HG03575 (cell line): ENCODE data around the gene OTUD1.
A peak's percentile ranks its signal among the peaks of the same experiment; 100 is the strongest.
"Not testable (repeated sequence)": the region's sequence is repeated elsewhere in the genome, so short reads cannot be mapped to it uniquely, and the experiment has no call there.

ENCODE experiments used
- ATAC-seq: cut with Tn5 transposase; IDR thresholded peaks from one replicate; pipeline ENCODE4 v1.9.1; 2021; ENCODE audit not compliant: unreplicated experiment, insufficient number of reproducible peaks, low FRiP score; ENCODE audit errors: extremely low read depth

OTUD1 gene, protein sequence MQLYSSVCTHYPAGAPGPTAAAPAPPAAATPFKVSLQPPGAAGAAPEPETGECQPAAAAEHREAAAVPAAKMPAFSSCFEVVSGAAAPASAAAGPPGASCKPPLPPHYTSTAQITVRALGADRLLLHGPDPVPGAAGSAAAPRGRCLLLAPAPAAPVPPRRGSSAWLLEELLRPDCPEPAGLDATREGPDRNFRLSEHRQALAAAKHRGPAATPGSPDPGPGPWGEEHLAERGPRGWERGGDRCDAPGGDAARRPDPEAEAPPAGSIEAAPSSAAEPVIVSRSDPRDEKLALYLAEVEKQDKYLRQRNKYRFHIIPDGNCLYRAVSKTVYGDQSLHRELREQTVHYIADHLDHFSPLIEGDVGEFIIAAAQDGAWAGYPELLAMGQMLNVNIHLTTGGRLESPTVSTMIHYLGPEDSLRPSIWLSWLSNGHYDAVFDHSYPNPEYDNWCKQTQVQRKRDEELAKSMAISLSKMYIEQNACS

DNA sequence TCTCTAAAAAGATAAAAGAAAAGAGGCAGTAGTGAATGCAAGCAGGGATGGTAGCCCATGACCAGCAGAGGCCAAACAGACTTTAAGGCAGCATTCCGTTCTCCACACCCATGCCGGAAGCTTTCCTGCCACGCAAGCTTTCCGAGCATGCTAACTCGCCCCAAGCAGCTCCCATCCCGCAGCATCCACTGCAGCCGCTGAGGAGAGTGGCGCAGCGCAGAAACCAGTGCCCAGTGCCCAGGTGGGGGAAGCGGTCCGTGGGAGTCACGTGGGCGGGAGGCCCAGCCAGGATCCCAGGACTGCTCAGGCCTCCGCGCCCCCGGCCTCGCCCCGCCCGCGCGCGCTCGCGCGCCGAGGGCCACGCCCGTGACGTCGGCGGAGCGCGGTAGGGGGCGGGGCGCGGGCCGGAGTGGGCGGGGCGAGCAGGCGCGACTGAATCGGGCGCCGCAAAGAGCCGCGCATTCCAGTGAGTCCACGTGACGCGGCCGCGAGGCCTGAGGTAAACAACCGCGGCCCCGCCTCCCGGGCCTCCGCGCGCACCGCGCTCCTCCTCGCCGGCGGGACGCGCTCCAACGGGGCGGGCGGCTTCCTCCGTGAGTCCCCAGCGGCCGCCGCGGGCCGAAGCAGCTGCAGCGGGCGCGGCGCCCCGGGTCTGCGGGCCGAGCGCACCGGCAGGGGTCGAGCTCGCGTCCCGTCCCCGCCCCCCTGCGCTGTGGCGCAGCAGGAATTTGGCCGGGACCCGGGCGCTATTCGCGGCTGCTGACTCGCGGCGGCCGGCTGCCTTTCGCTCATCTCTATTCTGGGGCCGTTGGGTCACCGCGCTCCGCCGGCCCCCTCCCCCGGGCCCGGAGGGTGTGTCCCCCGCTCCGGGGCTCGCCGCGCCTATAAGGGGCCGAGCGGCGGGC is at the start of gene OTUD1:
OTUD1 (plus strand) TSS at position 529 of the 905 bp plus-strand sequence. CDS start 383 bp downstream, outside the sequence.
- ATAC-seq, result peak; percentile 44

DNA sequence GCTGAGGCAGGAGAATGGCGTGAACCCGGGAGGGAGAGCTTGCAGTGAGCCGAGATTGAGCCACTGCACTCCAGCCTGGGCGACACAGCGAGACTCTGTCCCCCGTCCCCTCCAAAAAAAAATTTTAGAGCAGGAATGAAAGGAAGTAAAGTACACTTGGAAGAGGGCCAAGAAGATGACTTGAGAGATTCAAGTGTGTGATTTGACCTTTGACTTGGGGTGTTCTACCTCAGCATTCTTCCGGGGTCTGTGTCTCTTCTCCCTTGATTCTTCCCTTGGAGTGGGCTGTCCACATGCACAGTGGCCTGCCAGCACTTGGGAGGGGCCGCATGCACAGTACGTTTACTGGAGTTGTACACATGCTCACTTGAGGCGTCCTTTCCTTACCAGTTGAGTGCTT is 48.5 kb upstream of the OTUD1 start:
- ATAC-seq, result not testable (repeated sequence)

DNA sequence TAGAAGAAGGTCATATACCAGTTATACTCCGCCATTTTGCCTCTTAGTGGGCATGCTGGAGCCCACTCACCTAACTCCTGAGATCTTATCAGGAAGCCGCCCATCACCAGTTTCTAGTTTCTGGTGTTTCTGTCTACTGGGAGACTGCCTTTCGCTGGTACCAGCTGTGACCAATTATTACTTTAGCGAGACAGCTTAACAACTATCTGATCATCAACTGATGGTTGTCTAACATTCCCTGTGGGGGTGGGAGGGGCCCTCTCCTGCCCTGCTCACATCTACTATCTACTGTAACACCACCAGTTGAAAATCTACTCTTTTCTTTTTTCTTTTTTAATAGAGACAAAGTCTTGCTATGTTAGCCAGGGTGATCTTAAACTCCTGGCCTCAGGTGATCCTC is 48.1 kb upstream of the OTUD1 start:
- no peak for ATAC-seq

DNA sequence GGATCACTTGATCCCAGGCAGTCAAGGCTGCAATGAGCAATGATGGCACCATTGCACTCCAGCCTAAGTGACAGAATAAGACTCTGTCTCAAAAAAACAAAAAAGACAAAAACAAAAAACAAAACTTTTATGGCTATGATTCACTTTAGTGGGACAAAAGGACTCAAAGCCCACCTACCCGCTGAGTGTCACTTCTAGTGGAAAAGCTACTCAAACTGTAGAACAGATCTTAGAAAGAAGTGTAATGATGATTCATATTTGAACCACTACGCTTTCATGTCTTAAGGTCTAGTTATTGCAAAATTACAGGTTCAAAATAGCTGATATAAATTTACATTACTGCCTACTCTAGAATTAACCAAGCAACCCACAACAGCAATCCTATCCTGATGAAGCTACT is 47.1 kb upstream of the OTUD1 start:
- no peak for ATAC-seq

DNA sequence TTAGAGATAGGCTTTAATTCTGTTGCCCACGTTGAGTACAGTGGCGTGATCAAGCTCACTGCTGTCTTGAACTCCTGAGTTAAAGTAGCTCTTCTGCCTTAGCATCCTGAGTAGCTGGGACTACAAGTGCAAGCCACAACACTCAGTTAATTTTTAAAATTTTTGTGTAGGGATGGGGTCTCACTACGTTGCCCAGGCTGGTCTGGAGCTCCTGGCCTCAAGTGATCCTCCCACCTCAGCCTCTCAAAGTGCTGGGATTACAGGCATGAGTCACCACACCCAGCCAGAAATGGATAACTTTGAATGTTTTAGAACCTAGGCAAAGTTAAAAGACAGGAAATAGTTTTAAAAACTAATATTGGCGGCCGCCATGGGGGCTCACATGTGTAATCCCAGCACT is 43.9 kb upstream of the OTUD1 start:
- ATAC-seq, result no peak

DNA sequence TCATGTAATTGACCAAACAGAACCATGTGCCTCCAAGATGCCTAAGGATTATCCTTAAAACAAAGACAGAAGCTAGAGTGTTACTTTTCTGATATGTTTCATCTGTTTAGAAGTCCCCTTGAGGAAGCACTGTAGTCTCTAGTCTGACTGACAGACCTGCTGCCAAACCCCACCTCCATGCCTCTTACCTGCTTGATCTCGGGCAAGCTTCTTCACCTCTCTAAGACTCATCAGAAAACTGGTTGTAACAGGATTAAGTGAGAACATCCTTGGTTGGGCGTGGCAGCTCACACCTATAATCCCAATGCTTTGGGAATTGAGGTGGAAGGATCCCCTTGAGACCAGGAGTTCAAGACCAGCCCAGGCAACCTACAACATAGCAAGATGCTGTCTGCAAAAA is 42.2 kb upstream of the OTUD1 start:
- ATAC-seq, result no peak

DNA sequence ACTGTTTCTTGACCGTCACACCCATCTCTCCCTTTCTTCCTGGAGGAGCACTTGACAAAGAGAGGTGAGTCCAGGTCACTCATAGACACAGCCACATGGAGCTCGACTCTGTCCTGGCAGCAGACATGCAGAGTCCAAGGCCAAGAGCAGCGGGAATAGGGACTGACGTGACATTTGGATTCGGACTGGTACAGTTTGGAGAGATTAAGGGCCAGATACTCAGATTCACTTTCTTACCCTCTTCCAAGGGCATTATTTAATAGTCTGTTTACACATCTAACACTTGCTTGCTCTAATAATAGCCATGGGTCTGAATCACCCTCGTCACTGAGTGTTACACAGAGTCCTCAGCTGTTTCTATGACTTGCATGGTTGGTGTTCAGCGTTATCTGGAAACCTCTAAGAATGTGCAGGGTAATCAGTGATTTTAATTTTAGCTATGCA is 39.2 kb upstream of the OTUD1 start:
- no peak for ATAC-seq

DNA sequence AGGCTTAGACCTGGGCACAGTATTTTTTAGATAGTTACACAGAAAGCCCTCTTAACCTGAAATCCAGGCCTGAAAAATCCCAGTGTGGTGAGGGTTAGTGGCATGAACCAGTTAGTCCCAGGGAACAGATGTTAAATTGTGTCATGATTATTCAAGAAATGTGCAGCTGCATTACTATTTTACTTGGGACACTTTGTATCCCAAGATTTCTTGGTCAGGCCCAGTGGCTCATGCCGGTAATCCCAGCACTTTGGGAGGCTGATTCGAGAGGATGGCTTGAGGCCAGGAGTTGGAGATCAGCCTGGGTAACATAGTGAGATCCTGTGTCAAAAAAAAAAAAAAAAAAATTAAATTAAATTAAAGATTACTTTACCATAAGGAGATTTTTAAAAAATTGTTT is 36.0 kb upstream of the OTUD1 start:
- no peak for ATAC-seq

DNA sequence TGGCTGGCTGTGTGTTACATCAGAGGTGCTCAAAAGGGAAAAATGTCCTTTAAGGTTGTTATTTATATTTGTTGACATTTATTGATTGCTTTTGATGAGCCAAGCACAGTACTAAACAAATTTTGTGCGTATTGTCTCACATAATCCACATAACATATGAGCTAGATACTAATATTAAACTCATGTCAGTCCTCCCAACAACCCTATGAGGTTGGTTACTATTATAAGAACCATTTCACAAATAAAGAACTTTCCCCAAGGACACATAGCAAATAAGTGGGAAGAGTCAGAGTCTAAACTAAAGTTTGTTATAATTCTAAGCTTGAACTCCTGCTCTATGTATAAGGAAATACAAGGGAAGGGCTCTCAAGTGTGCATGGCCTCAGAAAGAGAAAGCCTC is 35.6 kb upstream of the OTUD1 start:
- ATAC-seq, result no peak

DNA sequence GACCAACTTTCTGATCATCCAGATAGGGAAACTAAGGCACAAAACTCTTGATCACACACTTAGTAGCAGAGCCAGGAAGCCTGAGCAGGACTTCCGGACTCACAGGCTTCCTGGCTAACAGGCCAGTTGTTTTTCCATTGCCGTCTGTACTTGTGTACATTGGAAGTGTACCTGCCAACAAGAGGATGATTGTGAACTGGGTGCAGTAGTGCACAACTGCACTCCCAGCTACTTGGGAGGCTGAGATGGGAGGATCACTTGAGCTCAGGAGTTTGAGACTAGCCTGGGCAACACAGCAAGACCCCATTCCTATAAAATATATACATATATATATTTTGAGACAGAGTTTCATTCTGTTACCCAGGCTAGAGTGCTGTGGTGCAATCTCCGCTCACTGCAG is 35.2 kb upstream of the OTUD1 start:
- ATAC-seq, result no peak

DNA sequence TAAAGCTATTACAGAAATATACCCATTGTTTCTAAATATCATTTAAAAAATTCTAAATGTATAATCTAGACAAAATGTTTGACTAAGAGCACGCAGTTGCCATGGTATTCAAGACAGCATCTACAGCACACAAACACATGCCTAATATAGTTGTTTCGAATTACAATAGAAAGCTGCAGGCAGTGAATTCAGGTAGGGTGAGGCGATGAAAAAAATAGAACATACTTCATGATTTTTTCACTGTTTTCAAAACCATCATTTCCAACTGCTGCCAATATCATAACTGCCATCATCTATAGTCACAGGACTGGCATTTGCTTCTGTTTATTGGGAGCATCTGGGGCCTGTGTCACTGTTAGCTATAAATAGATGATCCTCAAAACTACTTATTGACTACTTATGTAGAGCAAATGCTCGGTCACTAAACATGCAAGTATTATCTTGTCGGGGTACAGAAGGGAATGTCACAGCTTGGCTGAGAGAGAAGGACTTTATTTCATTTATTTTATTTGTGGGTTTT is 34.4 kb upstream of the OTUD1 start:
- ATAC-seq, result no peak

DNA sequence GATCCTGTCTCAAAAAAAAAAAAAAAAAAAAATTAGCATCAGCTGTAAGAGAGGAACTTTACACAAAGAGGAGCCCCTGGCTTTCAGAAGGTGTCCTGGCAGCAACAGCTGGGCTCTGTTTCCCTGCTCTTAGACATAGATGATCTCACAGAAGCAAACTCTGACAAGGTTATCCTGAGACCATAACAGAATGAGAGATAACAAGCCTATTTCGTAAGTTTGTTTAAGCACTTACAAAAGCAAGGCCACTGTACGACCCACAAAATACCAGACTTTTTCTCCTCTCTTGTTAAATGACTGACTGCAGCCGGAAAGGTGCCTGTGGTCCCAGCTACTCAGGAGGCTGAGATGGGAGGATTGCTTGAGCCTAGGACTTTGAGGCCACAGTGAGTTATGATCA is 33.3 kb upstream of the OTUD1 start:
- no peak for ATAC-seq

DNA sequence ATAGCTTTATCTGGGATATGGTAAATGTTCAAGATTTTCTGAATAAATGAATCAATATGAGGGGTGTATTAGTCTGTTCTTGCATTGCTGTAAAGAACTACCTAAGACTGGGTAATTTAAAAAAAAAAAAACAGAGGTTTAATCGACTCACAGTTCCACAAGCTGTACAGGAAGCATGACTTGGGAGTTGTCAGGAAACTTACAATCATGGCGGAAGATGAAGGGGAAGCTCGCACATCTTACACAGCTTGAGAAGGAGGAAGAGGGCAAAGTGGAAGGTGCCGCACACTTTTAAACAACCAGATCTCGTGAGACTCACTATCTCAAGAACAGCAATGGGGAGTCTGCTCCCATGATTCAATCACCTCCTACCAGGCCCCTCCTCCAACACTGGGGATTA is 32.5 kb upstream of the OTUD1 start:
- no peak for ATAC-seq

DNA sequence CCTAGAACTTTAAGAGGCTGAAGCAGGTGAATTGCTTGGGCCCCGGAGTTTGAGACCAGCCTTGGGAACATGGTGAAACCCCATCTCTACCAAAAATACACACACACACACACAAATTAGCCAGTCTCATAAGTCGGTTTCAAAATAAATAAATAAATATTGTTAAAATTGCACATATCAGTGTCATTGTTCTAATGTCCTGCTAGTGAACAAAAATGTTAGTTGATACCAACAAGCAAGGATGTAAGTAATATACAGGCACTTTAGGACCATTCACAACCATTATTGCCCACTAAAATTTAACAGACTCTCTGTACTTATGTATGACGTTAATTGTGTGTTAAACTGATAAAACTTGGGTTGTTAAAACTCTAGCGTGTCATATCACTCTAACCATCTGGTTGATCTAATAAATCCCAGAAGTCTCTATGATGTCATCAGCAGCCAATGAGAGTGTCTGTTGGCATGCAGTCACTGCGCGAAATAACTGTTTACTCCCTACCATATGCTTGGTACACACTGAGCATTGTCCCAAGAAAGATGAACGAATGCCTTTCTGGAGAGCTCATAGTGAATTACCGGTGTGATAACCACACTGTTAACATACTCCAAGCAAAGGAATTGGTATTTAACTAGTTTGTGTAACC is 30.4 kb upstream of the OTUD1 start:
- ATAC-seq, result no peak

DNA sequence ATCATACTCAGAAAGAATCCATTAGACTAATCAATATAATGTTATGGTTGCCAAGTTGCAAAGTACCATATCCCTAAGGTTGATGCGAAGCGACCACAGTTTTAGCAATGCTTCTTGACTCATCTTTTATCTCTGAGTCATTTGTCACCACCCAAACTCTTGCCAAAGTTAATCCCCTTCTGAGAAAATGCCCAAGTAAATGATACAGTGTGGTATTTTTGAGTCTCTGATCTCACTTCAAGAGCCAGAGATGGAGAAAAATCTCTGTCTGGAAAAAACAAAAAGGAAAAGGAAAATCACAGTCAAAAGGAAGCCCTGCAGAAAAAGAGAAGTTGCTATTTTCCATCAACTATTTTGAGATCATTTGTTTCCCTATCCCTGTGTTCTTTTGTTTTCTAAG is 26.7 kb upstream of the OTUD1 start:
- no peak for ATAC-seq

DNA sequence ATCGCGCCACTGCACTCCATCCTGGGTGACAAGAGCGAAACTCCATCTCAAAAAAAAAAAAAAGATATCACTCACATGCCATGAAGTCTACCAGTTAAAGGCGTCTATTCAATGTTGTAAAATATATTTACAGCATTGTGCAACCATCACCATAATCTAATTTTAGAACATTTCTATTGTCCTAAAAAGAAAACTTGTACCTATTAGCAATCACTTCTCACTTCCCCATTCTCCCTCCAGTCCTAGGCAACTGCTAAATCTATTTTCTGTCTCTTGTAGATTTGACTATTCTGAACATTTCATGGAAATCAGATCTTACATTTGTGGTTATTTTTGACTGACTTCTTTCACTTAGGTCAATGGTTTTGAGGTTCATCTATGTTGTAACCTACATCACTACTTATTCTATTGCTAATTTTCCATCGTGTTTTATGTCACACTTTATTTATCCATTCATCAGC is 25.2 kb upstream of the OTUD1 start:
- peak; percentile 93 for ATAC-seq

DNA sequence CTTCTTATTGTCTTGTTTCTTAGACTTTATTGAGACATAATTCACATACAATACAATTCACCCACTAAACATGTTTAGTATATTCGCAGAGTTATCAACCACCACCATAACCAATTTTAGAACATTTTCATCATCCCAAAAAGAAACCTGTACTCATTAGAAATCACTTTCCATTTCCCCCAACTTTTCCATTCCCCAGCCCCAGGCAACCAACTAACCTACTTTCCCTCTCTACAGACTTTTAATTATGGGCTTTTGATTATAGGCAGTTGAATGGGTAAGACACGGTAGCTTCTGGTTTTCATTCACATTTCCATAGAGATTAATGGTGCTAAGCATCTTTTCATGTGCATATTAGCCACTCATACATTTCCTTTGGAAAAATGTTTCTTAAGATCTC is 24.2 kb upstream of the OTUD1 start:
- no peak for ATAC-seq

DNA sequence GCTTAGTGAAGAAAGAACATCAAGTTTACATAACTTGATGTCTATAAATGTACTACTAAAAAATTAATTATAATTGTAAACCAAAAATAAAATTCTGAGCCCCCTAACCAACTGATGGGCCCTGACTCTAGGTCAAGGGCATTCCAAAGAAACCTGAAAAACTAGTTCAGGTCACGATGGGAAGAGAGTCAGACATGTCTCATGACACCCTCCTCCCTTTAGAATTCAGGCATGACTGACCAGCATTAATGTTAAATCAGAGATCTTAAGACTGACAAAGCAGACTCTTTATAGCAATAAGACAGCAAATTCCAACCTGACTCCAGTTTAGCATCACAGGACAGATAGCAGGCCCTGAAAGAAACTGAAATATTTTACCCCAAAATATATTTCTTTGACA is 21.6 kb upstream of the OTUD1 start:
- ATAC-seq, result no peak

DNA sequence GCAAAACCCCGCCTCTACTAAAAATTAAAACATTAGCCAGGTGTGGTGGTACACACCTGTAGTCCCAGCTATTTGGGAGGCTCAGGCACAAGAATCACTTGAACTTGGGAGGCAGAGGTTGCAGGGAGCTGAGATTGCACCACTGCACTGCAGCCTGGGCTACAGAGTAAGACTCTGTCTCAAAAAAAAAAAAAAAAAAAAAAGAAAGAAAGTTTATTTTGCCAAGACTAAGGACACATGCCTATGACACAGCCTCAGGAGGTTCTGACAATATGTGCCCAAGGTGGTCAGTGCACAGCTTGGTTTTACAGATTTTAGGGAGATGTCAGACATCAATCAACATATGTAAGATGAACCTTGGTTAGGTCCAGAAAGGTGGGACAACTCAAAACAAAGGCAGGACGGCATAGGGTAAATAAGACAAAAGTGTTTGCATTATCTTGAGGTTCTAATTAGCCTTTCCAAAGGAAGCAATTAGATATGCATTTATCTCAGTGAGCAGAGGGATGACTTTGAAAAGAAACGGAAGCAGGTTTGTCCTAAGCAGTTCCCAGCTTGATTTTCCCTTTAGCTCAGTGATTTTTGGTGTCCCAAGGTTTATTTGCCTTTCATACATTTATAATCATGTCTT is 20.7 kb upstream of the OTUD1 start:
- ATAC-seq, result no peak
